ENCODE data around the gene ZXDA. TPM values are rescaled to one million over a fixed set of nuclear protein-coding genes. Genes with fewer than 3 reads are reported as not detected.
"Not testable (repeated sequence)": the region's sequence is repeated elsewhere in the genome, so short reads cannot be mapped to it uniquely, and the experiment has no call there.

The ZXDA gene
- total RNA-seq (1 to 10 TPM; 2.8 to 6.3 (median 5.2) TPM), polyA plus RNA-seq (1 to 10 TPM in 1 of 2 donors, under 1 TPM in 1; 0.53 to 1.4 TPM)
- long read RNA-seq, donor 1, full-length matches to known transcripts = 12 of 12 reads
- long read RNA-seq, donor 1, partial matches to known transcripts = 0 of 12 reads
- long read RNA-seq, donor 1, other reads (novel, unspliced or antisense) = 0 of 12 reads
- long read RNA-seq, donor 2, full-length matches to known transcripts = 7 of 7 reads
- long read RNA-seq, donor 2, partial matches to known transcripts = 0 of 7 reads
- long read RNA-seq, donor 2, other reads (novel, unspliced or antisense) = 0 of 7 reads
- long read RNA-seq, donor 3, full-length matches to known transcripts = 7 of 7 reads
- long read RNA-seq, donor 3, partial matches to known transcripts = 0 of 7 reads
- long read RNA-seq, donor 3, other reads (novel, unspliced or antisense) = 0 of 7 reads

GRCh38 chrX:57910287-57910912, at the start of gene ZXDA:
Gene ZXDA (minus strand): TSS chrX:57910458. CDS start chrX:57910420, 38 bp downstream.
- H3K36me3 ChIP-seq, H3K9me3 ChIP-seq, DNase-seq, H3K27me3 ChIP-seq: not testable (repeated sequence)
- Histone ChIP-seq H3K4me3 (peak within 1 kb of the TSS; percentile 2 to 75 (median 58)), H3K27ac (peak within 1 kb of the TSS; percentile 80 to 97 (median 90)), H3K4me1 (peaks cover 0 to 29% (median under 1%) of the 10 kb centered on the region in 12 donors)
- 2 to 28% (median 11%) methylated on average over 6 to 14 of the region's 35 CpGs for WGBS, 4 donors
- intact Hi-C loops (cut with DNase I) = loop anchor here in 3 of 10 donors (10.0 kb wide), 2 partner anchors 316 to 326 kb away; partner anchors contain the start of gene ZXDB (in 2 of the 3)
- ATAC-seq = peak in 3 of 4 donors; percentile 59 to 84 (median 77)

GRCh38 chrX:57952320-57952678, 42.0 kb upstream of the ZXDA start:
- 13 to 54% (median 26%) methylated on average over 1 of the region's 1 CpG for WGBS, 4 donors
- intact Hi-C loops (cut with DNase I) = no loop called here
- peak overlapping the region in 4 of 12 donors; percentile 8 to 46 (median 9) for H3K27ac ChIP-seq
- ATAC-seq (peak in 1 of 4 donors; percentile 20), DNase-seq (peak in 2 of 5 donors; percentile 34 to 53)
- H3K9me3 ChIP-seq = peaks cover 0 to 9% (median 0%) of the 10 kb centered on the region in 12 donors
- H3K27me3 ChIP-seq = no peaks in the 10 kb centered on the region
- no peaks in the 10 kb centered on the region for H3K36me3 ChIP-seq
- TF ChIP-seq POLR2A (IDR thresholded peaks at IDR 0.05) (no peak), CTCF (IDR thresholded peaks at IDR 0.05) (no peak)
- no peak overlapping the region for H3K4me3 ChIP-seq
- no peaks in the 10 kb centered on the region for H3K4me1 ChIP-seq

GRCh38 chrX:57951666-57952319, 41.5 kb upstream of the ZXDA start:
- Histone ChIP-seq H3K27me3 (no peaks in the 10 kb centered on the region), H3K9me3 (peaks cover 0 to 9% (median 0%) of the 10 kb centered on the region in 12 donors), H3K4me1 (no peaks in the 10 kb centered on the region), H3K27ac (peak overlapping the region in 4 of 12 donors; percentile 8 to 46 (median 9)), H3K4me3 (no peak overlapping the region), H3K36me3 (no peaks in the 10 kb centered on the region)
- DNase-seq = peak in 4 of 5 donors; percentile 14 to 39 (median 30)
- TF ChIP-seq POLR2A (IDR thresholded peaks at IDR 0.05) (no peak), CTCF (IDR thresholded peaks at IDR 0.05) (no peak)
- 17 to 48% (median 36%) methylated on average over 2 of the region's 2 CpGs for WGBS, 4 donors
- ATAC-seq = peak in 3 of 4 donors; percentile 52 to 84 (median 75)
- intact Hi-C loops (cut with DNase I) = no loop called here

- TF ChIP-seq CTCF (IDR thresholded peaks at IDR 0.05) (no peak), POLR2A (IDR thresholded peaks at IDR 0.05) (no peak)
- H3K27me3 ChIP-seq = peaks cover 0 to 2% (median 0%) of the 10 kb centered on the region in 9 donors
These were observed 23.1 kb upstream of the ZXDA start for GRCh38 chrX:57933321-57933720.

More at GRCh38 chrX:57933321-57933720, 23.1 kb upstream of the ZXDA start:
- DNase-seq (no peak), ATAC-seq (no peak)
- Histone ChIP-seq H3K4me3 (no peak overlapping the region), H3K36me3 (no peaks in the 10 kb centered on the region), H3K4me1 (no peaks in the 10 kb centered on the region), H3K27ac (no peak overlapping the region), H3K9me3 (no peaks in the 10 kb centered on the region)
- WGBS, 4 donors = 42 to 50% (median 48%) methylated on average over 6 of the region's 6 CpGs
- intact Hi-C loops (cut with DNase I) = loop anchor here in 2 of 10 donors (10.0 kb wide), 1 partner anchor 91 kb away; no protein-coding TSS in a partner anchor
